ENCODE data around the gene TBC1D2B.

The TBC1D2B gene

GRCh38 chr15:78035861-78036476 lies 41.5 kb downstream of the TBC1D2B start:
- DNase-seq (ENCODE audit: low read depth), result no peak
- H3K4me3 ChIP-seq (ENCODE audit: low read depth, low read length), result no peak overlapping the region
- TF ChIP-seq CTCF (IDR thresholded peaks at IDR 0.05; ENCODE audit: low read depth, low read length, missing control alignments), result no peak

- TF ChIP-seq CTCF (IDR thresholded peaks at IDR 0.05; ENCODE audit: low read depth, low read length, missing control alignments), result no peak
- no peak for DNase-seq (ENCODE audit: low read depth)
- H3K4me3 ChIP-seq (ENCODE audit: low read depth, low read length), result no peak overlapping the region
These were observed 42.2 kb downstream of the TBC1D2B start for GRCh38 chr15:78035321-78035751.

GRCh38 chr15:78034495-78035191 lies 42.9 kb downstream of the TBC1D2B start:
- no peak overlapping the region for H3K4me3 ChIP-seq (ENCODE audit: low read depth, low read length)
- no peak for TF ChIP-seq CTCF (IDR thresholded peaks at IDR 0.05; ENCODE audit: low read depth, low read length, missing control alignments)
- peak; percentile 75 for DNase-seq (ENCODE audit: low read depth)

GRCh38 chr15:78033864-78034263 lies 43.6 kb downstream of the TBC1D2B start:
- DNase-seq (ENCODE audit: low read depth), result no peak
- no peak for TF ChIP-seq CTCF (IDR thresholded peaks at IDR 0.05; ENCODE audit: low read depth, low read length, missing control alignments)
- H3K4me3 ChIP-seq (ENCODE audit: low read depth, low read length), result no peak overlapping the region

GRCh38 chr15:78032671-78033070 lies 44.8 kb downstream of the TBC1D2B start:
- H3K4me3 ChIP-seq (ENCODE audit: low read depth, low read length), result no peak overlapping the region
- TF ChIP-seq CTCF (IDR thresholded peaks at IDR 0.05; ENCODE audit: low read depth, low read length, missing control alignments), result no peak
- no peak for DNase-seq (ENCODE audit: low read depth)

GRCh38 chr15:78024883-78025282 lies 52.6 kb downstream of the TBC1D2B start:
- no peak for TF ChIP-seq CTCF (IDR thresholded peaks at IDR 0.05; ENCODE audit: low read depth, low read length, missing control alignments)
- DNase-seq (ENCODE audit: low read depth), result no peak
- H3K4me3 ChIP-seq (ENCODE audit: low read depth, low read length), result no peak overlapping the region

GRCh38 chr15:78024519-78024870 lies 53.0 kb downstream of the TBC1D2B start:
- no peak overlapping the region for H3K4me3 ChIP-seq (ENCODE audit: low read depth, low read length)
- DNase-seq (ENCODE audit: low read depth), result no peak
- no peak for TF ChIP-seq CTCF (IDR thresholded peaks at IDR 0.05; ENCODE audit: low read depth, low read length, missing control alignments)
